NCI-H510A treated with DMSO at 0.1 percent for 48 hours (cell line): ENCODE results near the gene ITGBL1.
A peak's percentile ranks its signal among the peaks of the same experiment; 100 is the strongest.

Source experiments
- DNase-seq: peaks from one replicate; lab custom pipeline; 2025; lab: John Stamatoyannopoulos, UW

Gene ITGBL1

GRCh38 chr13:101751488-101751887 is 299.0 kb downstream of the ITGBL1 start:
- peak; percentile 28 for DNase-seq

- DNase-seq, result no peak
Observed at GRCh38 chr13:101752432-101752831, 300.0 kb downstream of the ITGBL1 start.

- DNase-seq, result no peak
Observed at GRCh38 chr13:101755228-101755887, 302.9 kb downstream of the ITGBL1 start.

GRCh38 chr13:101757446-101758039 is 305.1 kb downstream of the ITGBL1 start:
- peak; percentile 47 for DNase-seq

- no peak for DNase-seq
Observed at GRCh38 chr13:101763191-101763590, 310.7 kb downstream of the ITGBL1 start.
